Gastroesophageal sphincter (tissue), 3 donors: ENCODE measurements around the gene NUDT15.

ENCODE experiments used
- EP300 ChIP-seq: sonication (generic); formaldehyde crosslinking; IDR thresholded peaks from one replicate; pipeline ENCODE4 v1.6.1; 2017; ENCODE audit warnings: antibody characterized with exemption, mild to moderate bottlenecking
- POLR2A ChIP-seq, 2 donors: fragments of 450-650 bp; IDR thresholded peaks; one replicate each; pipeline ENCODE4 v1.6.1; 2017; ENCODE audit warnings: antibody characterized with exemption in 2 of 2, mild to moderate bottlenecking in 2 of 2, moderate library complexity in 1 of 2
- TF ChIP-seq, protein P1 (sequence below), 4 experiments: fragments of 200-600 bp in 2 of 4; fragments of 450-650 bp in 2 of 4; sonication (generic) in 1 of 4; IDR thresholded peaks; one replicate each; pipeline ENCODE4 v1.5.1; 2017 to 2019; ENCODE audit warnings: antibody characterized with exemption in 4 of 4, mild to moderate bottlenecking in 2 of 4, moderate library complexity in 2 of 4

DNA sequence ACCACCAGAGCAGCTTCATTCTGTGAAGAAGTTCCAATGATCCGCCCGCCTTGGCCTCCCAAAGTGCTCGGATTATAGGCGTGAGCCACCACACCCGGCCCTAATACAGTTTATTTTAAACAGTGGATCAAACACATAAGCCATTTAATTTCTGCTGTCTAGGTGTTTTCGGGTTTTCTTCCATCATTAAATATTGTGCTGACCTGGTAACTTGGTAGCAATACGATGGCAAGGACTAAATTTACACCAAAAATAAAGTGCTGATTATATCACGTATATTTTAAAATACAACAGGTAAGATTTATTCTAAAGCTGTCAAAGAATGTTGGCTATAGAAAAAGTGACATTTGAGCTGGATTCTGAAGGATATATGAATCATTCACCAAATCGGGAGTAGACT, 56.1 kb downstream of the NUDT15 start:
- TF ChIP-seq POLR2A (IDR thresholded peaks at IDR 0.05) = no peak
- TF ChIP-seq, protein P1, sequence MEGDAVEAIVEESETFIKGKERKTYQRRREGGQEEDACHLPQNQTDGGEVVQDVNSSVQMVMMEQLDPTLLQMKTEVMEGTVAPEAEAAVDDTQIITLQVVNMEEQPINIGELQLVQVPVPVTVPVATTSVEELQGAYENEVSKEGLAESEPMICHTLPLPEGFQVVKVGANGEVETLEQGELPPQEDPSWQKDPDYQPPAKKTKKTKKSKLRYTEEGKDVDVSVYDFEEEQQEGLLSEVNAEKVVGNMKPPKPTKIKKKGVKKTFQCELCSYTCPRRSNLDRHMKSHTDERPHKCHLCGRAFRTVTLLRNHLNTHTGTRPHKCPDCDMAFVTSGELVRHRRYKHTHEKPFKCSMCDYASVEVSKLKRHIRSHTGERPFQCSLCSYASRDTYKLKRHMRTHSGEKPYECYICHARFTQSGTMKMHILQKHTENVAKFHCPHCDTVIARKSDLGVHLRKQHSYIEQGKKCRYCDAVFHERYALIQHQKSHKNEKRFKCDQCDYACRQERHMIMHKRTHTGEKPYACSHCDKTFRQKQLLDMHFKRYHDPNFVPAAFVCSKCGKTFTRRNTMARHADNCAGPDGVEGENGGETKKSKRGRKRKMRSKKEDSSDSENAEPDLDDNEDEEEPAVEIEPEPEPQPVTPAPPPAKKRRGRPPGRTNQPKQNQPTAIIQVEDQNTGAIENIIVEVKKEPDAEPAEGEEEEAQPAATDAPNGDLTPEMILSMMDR (IDR thresholded peaks at IDR 0.05) = no peak
- no peak for TF ChIP-seq EP300
